CD4-positive, alpha-beta T cell treated with Interferon gamma for 1 hour (primary cell): ENCODE measurements around the gene PLTP.
"Not testable (repeated sequence)": the region's sequence is repeated elsewhere in the genome, so short reads cannot be mapped to it uniquely, and the experiment has no call there.

Experiments
- DNase-seq: peaks from one replicate; pipeline ENCODE4 v3.0.0-alpha.2; 2020

Gene PLTP, protein sequence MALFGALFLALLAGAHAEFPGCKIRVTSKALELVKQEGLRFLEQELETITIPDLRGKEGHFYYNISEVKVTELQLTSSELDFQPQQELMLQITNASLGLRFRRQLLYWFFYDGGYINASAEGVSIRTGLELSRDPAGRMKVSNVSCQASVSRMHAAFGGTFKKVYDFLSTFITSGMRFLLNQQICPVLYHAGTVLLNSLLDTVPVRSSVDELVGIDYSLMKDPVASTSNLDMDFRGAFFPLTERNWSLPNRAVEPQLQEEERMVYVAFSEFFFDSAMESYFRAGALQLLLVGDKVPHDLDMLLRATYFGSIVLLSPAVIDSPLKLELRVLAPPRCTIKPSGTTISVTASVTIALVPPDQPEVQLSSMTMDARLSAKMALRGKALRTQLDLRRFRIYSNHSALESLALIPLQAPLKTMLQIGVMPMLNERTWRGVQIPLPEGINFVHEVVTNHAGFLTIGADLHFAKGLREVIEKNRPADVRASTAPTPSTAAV

DNA sequence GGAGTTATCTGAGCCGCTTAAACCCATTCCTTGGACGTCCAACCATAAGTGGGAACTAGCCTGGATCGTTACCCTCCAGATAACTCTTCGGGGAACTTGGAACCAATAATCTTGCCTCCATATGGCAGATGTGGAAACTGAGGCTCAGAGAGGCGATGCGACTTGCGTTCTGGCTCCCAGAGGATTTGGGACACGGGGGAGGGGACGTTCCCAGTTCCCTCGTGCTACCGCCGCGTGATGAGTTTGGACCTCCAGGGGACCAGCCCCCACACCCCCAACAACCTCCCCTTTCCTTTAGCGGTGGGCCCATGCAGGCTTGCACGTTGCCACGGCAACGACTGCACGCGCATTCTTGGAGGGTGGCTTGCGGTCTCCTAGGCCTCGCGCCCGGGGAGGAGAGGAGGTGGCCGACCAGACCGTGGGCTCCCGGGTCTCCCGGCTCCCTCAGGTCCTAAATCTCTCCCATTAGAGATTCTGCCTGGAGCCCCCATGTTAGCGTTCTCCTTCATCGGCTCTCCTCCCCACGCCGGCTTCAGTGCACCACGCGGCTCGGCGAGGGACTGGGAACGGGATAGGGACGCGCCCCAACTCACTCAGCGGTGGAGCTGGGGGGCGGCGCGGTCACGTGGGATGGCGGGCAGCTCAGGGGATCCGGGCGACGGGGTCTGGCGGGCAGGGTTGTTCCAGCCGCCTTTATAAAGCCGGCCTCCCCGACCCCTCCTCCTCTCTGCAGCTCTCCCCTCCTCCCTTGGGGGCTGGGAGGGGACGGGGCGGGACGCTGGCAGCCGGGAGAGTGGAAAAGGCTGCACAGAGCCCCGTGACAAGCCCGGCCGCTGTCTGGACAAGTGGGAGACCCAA lies at the start of gene PLTP:
Gene PLTP (minus strand): TSS at position 670 of the 858 bp plus-strand sequence. CDS start 703 bp downstream, outside the sequence.
- DNase-seq = peak; percentile 45

DNA sequence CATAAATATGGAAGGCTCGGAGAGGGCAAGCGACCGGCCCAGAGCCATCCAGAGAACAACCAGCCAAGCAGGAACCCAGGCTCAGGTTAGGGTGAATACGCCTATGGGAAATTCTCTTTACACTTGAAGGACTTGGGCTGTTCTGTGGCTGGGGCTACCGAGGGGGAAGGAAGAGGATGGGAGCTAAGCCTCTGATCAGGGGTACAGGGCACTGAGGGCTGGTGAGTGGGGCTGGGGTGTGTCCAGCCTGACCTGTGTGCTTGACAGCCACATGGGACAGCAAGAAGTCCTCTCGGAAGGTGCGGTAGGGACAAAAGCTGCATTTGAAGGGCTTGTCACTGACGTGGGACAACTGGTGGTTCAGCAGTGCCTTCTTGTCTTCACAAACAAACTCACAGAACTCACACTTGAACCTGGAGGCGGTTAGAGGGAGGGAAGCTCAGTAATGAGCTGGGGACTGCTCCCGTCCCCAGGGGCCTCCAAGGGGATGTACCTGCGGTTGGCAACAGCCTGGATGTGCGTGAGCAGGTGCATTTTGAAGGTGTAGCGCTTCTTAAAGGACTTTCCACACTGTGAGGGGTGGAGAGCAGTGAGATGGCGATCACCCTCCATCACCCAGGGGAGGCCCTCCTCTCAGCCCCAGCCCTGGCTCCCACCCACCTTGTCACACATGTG lies 48.1 kb upstream of the PLTP start:
- no peak for DNase-seq

DNA sequence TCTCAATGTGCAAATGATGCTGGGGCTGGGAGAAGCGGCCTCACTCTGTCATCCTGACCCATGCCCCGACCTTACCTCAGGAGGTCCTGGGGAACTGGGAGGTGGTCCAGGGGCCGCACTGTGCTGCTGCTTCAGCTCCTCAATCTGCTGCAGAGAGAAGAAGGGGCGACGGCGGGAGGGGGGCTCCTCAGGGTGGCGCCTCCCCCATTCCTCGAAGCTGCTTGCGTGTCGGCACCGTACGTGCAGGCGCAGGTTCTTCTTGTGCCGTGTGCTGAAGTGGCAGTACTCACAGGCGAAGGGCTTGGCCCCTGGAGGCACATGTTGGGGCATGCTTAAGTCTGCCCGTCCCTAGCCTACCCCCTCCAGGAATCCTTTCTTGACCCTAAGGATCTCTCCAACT lies 47.2 kb upstream of the PLTP start:
- no peak for DNase-seq

DNA sequence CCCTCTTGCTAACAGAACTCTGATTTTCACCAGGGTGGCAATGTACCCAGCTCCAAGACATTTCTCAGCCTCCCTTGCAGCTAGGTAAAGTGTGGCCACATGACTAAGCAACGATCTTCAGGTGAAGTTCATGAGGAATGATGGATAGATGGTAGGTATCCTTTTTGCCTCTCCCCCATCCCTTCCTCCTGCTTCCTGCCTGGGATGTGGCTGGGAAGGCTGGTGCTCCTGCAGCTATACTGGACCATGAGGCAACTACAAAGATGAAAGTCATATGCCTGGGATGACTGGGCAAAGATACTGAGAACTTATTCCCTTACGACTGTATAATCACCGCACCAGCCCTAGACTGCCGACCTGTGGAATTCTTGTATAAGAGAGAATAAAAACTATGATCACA lies 46.6 kb upstream of the PLTP start:
- DNase-seq = no peak

DNA sequence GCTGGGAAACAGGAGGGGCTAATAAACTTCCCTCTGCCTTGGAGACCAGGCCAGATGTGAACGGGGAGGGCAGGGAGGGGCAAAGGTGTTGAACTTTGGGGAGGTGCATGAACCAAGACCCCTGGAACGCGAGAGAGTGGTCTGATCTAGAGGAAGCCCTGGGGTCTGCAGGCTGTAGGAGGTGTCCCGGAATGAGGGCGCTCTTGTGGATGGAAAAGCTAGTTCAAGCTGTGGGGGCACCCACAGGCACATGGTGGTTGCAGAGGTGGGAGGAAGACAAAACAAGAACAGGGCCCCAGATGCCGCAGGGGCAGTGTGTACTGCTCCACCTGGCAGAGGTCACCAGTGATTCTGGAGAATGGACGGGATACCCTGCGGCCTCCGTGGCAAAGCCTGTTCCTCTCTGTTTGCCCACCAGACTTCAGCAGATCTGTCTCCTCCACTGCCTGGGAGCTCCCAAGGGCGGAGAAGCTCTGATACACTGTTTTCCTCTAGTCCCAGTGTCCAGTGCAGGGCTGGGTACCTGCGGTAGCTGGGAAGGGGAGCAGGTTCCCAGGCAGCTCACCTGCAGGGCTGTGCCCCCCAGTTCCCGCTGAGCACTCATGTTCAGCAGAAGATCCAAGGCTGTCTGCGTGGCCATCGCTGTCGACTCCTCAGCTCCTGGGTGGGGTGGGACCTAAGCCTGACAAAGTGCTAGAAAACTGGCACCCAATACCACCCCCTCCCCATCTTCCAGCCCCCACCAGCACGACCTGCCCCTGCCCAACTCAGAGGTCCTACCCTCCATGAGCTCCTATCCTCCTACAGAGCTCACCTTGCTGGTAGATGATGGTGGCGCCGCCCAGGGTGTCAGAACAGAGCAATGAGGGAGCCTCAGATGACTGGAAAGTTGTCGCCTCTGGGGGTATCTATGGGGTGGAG lies 45.3 kb upstream of the PLTP start:
- no peak for DNase-seq

DNA sequence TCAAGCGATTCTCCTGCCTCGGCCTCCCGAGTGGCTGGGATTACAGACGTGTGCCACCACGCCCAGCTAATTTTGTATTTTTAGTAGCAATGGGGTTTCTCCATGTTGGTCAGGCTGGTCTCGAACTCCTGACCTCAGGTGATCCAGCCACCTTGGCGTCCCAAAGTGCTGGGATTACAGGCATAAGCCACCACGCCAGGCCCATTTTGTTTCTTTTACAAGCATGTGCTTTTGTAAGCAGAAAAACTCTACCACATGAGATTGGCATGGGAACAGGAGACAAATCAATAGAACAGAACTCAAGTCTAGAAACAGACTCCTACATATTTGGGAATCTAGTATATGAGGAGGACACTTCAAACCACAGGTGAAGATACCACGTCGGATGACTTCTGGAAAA lies 44.4 kb upstream of the PLTP start:
- not testable (repeated sequence) for DNase-seq

DNA sequence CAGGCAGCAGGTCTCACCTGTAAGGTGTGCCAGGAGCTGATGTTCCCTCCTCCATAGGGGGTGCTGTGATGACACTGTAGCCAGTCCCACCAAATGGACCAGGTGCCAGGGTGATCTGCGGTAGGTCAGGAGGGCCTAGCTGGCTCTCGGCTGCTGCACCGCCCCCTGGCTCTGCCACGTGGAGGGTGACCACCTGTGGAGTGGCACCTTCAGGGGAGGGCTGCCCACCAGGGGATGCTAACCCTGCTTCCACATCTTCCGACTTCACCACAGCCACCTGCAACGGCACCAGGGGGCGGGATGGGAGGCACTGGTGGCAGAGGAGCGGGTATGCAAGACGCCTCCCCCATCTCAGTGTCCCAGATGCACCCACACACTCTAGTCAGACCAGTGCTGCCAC lies 41.7 kb upstream of the PLTP start:
- DNase-seq = no peak

DNA sequence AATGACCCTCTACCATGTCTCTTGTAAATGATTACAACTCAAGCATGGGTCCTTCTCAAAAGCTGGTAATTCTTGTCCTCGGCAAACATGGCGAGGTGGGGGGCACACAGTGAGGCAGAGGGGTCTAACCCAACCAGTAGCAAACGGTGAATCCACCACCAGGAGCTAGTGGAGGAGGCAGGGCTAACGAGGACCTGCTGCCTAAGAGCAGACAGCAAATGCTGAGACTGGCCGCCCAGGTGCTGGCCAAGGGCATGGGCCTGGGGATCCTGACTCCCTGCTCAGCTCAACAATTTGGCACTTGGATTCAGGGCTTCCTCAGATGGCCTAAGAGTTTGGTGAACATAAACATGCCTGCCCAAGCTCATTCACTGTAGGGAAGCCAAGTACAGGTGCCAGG lies 40.9 kb upstream of the PLTP start:
- DNase-seq = no peak

DNA sequence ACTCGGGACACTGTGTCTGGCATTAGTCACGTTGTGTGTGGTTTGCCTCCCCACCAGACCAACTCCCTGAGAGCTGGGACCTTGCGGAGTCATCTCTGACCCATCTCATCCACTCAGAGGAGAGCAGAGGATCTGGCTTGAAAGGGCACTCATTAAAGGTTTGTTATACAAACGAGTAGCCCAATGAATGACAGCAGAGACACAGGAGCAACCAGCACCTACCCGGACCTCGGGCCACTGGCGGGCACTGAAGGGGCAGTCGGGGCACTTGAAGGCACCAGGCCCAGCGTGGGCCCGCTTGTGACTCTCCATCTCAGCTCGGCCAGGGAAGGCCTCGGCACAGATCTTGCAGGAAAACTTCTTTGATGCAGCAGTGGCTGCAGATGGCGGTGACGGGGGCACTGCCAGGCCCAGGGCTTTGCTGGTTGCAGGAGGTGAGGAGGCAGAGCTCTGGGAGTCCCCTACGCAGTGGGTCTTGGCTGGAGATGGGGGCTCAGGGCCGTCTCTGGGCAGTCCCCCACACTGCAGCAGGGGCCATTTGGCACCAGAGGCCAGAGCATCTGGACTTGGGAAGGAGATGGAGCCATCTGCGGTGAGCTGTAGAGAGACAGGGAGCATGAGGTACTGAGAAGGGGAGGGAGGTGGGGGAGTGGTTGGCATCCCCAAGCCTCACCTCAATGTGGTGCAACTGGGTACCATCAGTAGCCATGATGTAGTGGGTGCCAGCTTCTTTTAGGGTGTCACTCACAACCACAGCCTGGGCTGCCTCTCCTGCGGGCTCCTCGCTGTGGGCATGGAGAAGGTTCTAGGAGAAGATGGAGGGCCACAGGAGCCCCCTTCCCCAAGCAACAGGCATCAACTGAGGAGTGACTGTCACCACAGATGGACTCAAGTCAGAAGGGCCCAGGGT lies 40.2 kb upstream of the PLTP start:
- no peak for DNase-seq

DNA sequence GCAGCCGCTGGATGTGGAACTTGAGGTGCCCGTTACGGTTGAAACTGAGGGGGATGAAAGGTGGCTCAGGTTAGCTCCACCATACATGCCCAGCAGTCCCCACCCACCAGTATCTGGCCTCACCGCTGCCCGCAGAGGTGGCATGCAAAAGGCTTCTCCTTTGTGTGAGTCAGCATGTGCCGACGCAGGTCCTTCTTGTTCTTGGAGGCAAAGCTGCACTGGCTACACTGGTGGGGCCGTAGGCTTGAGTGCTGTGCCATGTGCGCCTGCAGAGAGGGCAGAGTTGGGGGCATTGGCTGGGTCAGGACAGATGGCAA lies 38.3 kb upstream of the PLTP start:
- no peak for DNase-seq

DNA sequence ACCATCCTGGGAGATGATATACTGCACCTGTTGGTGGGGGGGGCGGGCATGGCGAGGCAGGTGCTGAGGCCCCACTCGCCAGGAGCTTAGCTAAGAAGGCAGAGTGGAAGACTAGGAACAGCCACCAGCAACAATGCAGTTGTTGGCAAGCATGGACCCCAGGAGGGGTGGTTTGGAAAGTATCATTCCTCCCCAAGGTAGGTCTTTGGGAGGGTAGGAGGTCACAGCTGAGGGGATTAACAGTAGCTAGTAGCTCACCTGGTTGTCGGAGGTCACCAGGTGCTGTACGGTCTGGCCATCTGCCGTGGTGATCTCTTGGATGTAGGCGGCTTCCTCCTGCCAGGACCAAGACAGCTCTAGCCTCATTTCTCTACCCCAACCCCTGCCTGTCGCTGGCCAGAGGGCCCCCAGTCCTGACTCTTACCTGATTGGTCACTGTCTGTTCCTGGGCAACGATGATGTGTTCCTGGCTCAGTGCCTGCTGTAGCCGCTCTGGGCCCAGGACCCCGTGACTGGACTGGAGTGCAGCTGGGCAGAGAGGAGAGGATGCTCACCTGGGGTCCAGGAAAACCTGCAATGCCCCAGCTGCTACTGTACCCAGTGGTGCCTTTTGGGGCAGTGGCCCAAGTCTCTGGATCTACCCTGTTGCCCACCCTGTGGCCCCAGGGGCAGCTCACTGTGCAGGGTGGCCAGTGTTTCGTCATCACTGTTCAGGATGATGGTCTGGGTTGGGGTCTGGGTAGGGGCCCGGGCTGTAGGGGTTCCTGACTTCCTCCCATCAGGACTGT lies 37.8 kb upstream of the PLTP start:
- no peak for DNase-seq

DNA sequence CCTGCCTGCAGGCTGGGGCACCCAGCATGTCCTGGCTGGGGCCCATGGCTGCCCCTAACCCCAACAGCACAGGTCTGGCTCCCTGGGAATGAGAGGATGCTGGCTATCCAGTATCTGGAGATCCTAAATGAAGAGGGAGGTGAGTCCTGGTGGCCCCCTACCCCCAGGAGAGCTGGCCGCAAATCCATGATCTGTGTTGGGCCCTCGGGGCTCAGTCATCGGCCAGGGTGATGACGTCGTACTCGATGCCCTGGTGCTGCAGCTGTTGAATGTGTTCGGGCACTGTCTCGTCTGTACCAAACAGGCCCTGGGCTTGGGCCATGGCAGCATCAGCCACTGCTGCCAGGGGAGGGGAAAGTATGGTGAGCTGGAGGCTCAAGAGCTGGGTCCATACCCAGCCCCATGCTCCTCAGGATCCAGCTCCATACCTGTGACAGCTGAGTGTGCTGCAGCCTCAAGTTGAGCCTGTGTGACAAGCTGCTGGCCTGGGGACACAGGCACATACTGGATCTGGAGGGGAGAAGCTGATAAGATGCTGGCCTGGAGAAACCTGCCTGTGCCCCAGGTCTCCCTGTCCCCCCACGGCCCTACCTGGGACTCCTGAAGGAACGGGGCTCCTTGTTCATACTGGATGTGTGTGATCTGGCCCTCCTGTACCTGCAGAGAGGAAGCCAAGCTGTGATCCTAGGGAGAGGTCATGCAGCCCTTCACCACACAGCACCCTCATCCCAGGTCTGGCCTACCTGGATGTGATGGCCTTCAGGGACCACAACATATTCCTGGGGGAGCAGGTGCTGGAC lies 37.0 kb upstream of the PLTP start:
- no peak for DNase-seq

DNA sequence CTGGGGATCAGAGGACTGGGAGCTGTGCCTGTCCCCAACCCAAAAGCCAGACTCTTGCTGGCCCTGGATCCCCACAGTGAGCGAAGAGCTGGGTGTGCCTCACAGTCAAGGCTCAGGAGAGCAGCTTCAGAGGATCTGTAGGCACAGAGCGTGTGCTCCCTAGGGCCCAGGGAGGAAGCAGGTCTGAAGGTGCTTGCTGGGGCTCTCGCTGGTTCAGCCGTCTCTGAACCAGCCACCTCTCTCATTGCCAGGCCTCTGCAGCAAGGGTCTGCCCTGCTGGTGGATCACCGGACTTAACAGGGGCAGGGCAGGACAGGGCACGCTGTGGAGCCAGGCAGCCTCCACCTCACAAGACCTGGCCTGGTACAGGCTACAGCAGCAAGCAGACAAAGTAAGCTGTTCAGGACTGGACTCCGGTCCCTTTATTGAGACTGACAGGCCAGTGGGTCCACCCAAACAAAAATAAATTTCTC lies 36.3 kb upstream of the PLTP start:
- no peak for DNase-seq

DNA sequence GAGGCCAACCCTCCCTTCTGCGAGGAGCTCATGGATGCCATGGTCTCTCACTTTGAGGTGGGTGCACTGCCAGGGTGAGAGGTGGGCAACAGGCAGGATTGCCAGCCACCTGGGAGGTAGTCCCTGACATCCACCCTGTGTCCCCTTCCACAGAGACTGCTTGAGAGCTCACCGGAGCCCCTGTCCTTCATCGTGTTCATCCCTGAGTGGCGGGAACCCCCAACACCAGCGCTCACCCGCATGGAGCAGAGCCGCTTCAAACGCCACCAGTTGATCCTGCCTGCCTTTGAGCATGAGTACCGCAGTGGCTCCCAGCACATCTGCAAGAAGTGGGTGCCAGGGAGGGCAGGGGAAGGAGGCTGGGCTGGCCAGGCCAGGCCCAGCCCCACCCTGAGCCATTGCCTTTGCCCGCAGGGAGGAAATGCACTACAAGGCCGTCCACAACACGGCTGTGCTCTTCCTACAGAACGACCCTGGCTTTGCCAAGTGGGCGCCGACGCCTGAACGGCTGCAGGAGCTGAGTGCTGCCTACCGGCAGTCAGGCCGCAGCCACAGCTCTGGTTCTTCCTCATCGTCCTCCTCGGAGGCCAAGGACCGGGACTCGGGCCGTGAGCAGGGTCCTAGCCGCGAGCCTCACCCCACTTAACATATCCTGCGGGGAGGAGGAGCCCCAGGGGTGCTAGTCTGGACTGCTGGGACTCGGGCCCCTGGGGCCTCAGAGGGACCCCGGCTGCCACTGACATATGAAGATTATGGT lies 35.3 kb upstream of the PLTP start:
- no peak for DNase-seq

DNA sequence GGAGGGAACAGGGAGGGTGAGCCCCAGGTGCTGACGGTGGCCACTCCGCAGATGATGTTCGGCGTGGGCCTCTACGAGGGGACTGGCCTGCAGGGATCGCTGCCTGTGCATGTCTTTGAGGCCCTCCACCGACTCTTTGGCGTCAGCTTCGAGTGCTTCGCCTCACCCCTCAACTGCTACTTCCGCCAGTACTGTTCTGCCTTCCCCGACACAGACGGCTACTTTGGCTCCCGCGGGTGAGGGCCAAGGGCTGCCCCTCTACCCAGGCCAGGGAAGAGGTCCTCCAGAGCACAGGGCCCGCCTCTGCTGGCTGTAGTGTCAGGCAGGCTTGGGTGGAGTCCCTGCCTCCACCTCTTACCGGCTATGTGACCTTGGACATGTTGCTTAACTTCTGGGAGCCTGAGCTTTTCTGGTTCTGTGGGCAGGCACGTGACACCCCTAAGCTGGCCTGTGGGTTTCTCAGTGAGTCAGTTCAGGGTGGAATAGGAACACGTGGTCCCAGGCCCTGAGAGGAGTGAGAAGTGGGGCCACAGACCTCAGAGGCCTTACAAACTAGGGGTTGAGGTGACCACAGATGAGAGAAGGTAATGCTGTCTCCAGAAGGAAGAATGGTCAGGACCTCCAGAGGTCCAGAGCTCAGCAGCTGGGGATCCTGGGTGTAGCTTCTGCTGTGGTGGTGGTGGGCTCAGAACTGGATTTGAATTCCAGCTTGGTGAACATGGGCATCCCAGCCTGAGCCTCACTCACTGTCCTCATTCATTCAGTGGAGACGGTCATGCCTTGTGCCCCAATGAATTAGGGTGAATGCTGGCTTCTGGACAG lies 34.4 kb upstream of the PLTP start:
- DNase-seq = peak; percentile 78

DNA sequence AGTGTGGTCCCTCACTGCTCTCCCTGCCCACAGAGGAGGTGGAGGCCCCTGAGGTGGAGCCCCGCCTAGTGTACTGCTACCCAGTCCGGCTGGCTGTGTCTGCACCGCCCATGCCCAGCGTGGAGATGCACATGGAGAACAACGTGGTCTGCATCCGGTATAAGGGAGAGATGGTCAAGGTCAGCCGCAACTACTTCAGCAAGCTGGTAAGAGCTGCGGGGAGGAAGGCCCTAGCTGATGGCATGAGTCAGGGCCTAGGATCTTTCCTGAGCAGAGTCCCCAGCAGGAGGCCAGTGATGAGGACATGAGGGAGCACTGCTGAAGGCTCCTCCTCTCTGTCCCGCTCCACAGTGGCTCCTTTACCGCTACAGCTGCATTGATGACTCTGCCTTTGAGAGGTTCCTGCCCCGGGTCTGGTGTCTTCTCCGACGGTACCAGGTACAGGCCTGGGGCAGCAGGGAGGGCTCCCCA lies 33.8 kb upstream of the PLTP start:
- DNase-seq = peak; percentile 32

DNA sequence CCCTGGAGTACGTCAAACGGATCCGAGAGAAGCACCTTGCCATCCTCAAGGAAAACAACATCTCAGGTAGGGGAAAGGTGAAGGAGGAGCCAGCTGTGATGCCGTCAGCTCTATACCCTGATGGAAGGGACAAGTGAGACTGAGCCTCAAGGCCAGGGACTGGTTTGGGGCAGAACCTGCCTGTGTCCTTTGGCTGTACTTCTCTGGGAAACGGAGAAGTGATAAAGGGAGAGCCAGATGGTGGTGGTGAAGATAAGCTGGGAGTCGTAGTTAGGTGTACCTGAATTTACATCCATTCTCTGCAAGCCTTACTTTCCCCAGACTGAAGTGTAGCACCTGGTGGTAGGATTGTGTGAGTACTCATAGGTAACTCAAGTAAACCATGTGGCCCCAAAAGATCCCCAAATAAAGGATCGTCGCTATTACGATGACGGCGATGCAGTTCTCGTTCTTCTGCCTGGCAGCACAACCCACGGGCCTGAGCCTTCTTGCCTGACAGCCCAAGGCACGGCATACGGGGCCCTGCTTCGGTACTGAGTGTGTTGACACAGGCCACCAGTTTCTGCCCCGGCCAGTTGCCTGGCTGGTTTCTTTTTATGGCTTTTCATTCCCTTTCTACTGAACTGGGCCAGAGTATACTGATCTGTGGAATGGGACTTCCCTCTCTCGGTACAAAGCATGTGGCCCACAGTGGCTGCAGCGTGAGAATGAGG lies 33.2 kb upstream of the PLTP start:
- no peak for DNase-seq
